GM21723 (cell line): ENCODE results near the gene CDH23.
A peak's percentile ranks its signal among the peaks of the same experiment; 100 is the strongest.

Experiments
- ATAC-seq: cut with Tn5 transposase; IDR thresholded peaks from one replicate; pipeline ENCODE4 v1.9.1; 2021; ENCODE audit warnings: mild to moderate bottlenecking, moderate library complexity; ENCODE audit not compliant: unreplicated experiment

CDH23 gene

GRCh38 chr10:71852355-71852937 is 455.7 kb downstream of the CDH23 start:
- no peak for ATAC-seq

- no peak for ATAC-seq
Measured at GRCh38 chr10:71854031-71854430, 457.3 kb downstream of the CDH23 start.

- ATAC-seq = no peak
Measured at GRCh38 chr10:71856619-71857018, 459.9 kb downstream of the CDH23 start.

- no peak for ATAC-seq
Measured at GRCh38 chr10:71857934-71858890, 461.5 kb downstream of the CDH23 start.

GRCh38 chr10:71860243-71861029 is 463.7 kb downstream of the CDH23 start:
- ATAC-seq = peak; percentile 68

GRCh38 chr10:71863203-71863602 is 466.5 kb downstream of the CDH23 start:
- ATAC-seq = no peak

GRCh38 chr10:71864911-71865361 is 468.2 kb downstream of the CDH23 start:
- ATAC-seq = no peak
